ENCODE results near the gene TRIM48.
"Not testable (repeated sequence)": the region's sequence is repeated elsewhere in the genome, so short reads cannot be mapped to it uniquely, and the experiment has no call there.

TRIM48 gene

DNA sequence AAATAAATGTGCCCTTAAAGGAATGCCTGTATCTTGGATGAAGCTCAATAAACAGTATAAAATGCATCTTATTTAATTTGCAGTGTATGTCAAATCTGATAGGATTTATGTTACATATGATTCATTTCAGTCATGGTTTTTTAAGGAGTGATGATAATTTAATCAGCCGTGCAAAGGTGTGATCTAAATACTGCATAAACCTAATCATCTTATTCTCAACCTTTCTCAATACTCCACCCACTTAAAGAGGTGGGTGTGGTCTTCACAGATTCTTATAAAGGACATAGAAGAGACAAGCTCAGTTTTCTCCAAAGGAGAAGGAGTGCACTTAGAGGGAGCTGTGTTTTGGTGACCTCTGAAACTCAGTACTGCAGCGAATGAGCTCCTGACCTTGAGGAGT is at the start of gene TRIM48:
TSS of gene TRIM48 (plus strand) at position 301 of the 400 bp plus-strand sequence. CDS start 113 bp downstream, outside the sequence.
- DNase-seq (ENCODE audit: low spot score); in situ Hi-C loops (cut with MboI; ENCODE audit: low sequenced_read_pairs, unreplicated experiment): not testable (repeated sequence)

- DNase-seq (ENCODE audit: low spot score); in situ Hi-C loops (cut with MboI; ENCODE audit: low sequenced_read_pairs, unreplicated experiment): not testable (repeated sequence)
Observed at GRCh38 chr11:55238316-55238715, 23.6 kb upstream of the TRIM48 start.

GRCh38 chr11:55263081-55263480 is 1.1 kb downstream of the TRIM48 start:
- TF ChIP-seq CTCF (IDR thresholded peaks at IDR 0.05; ENCODE audit: borderline replicate concordance, control extremely low read depth, extremely low read depth, insufficient read depth, missing control alignments): no peak
- no peak for DNase-seq (ENCODE audit: low spot score)
- in situ Hi-C loops (cut with MboI; ENCODE audit: low sequenced_read_pairs, unreplicated experiment): no loop called here
